Measurements from ENCODE around the gene ALDH3A1. TPM values are rescaled to one million over a fixed set of nuclear protein-coding genes. Genes with fewer than 3 reads are reported as not detected.

ALDH3A1 gene
- total RNA-seq, 2 experiments from 2014 or later = 0.14 TPM; not detected in 1

- no peak overlapping the region for H3K27ac Mint-ChIP-seq
- no peaks in the 10 kb centered on the region for H3K27me3 Mint-ChIP-seq
- no peak overlapping the region for H3K4me3 Mint-ChIP-seq
- DNase-seq = no peak
- no peaks in the 10 kb centered on the region for H3K9me3 Mint-ChIP-seq
- ChIA-PET POLR2A (no interaction called here), CTCF (interaction anchor here (0.6 kb wide), 1 partner anchor 69 kb away, joined by 3 read pairs; no protein-coding TSS in a partner anchor)
- intact Hi-C loops (cut with micrococcal nuclease) = no loop called here
- no peaks in the 10 kb centered on the region for H3K36me3 Mint-ChIP-seq
- H3K4me1 Mint-ChIP-seq (ENCODE audit: low read depth) = no peaks in the 10 kb centered on the region
These were observed 33.3 kb downstream of the ALDH3A1 start for GRCh38 chr17:19714542-19715411.

DNA sequence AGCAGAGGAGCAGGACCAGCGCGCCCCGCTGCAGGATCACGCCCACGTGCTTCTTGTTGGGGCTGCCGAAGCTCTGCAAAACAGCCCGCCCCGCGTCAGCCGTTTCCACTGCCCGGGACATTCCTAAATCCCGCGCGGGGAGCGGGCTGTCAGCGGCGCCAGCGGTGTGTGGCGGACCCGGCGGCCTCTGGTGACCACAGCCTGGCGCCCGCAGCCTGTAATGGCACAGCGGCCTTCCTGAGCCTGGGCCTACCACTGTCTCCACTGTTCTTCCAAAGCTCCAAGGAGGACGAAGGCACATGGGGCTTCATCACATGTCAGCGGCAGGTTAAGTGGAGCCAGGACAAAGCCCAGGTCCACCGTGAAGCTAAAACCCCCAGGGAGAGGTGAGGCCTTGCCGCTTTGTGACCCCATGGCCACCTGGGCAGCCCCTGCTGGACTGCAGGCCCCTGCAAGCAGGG is 34.2 kb downstream of the ALDH3A1 start:
- CTCF ChIA-PET = no interaction called here
- POLR2A ChIA-PET = no interaction called here
- no peak overlapping the region for H3K27ac Mint-ChIP-seq
- H3K36me3 Mint-ChIP-seq = no peaks in the 10 kb centered on the region
- DNase-seq = no peak
- intact Hi-C loops (cut with micrococcal nuclease) = no loop called here
- no peaks in the 10 kb centered on the region for H3K27me3 Mint-ChIP-seq
- no peak overlapping the region for H3K4me3 Mint-ChIP-seq
- H3K9me3 Mint-ChIP-seq = no peaks in the 10 kb centered on the region
- H3K4me1 Mint-ChIP-seq (ENCODE audit: low read depth) = no peaks in the 10 kb centered on the region

- Mint-ChIP-seq H3K36me3 (no peaks in the 10 kb centered on the region), H3K4me1 (ENCODE audit: low read depth) (no peaks in the 10 kb centered on the region), H3K27ac (no peak overlapping the region), H3K9me3 (no peaks in the 10 kb centered on the region), H3K27me3 (no peaks in the 10 kb centered on the region), H3K4me3 (no peak overlapping the region)
- POLR2A ChIA-PET = no interaction called here
- CTCF ChIA-PET = no interaction called here
- no peak for DNase-seq
- intact Hi-C loops (cut with micrococcal nuclease) = no loop called here
These were observed 34.6 kb downstream of the ALDH3A1 start for GRCh38 chr17:19713462-19713861.

GRCh38 chr17:19712436-19713004 is 35.6 kb downstream of the ALDH3A1 start:
- intact Hi-C loops (cut with micrococcal nuclease) = no loop called here
- CTCF ChIA-PET = no interaction called here
- H3K4me3 Mint-ChIP-seq = no peak overlapping the region
- H3K9me3 Mint-ChIP-seq = no peaks in the 10 kb centered on the region
- H3K27me3 Mint-ChIP-seq = no peaks in the 10 kb centered on the region
- no peaks in the 10 kb centered on the region for H3K4me1 Mint-ChIP-seq (ENCODE audit: low read depth)
- no peaks in the 10 kb centered on the region for H3K36me3 Mint-ChIP-seq
- POLR2A ChIA-PET = no interaction called here
- H3K27ac Mint-ChIP-seq = no peak overlapping the region
- no peak for DNase-seq

DNA sequence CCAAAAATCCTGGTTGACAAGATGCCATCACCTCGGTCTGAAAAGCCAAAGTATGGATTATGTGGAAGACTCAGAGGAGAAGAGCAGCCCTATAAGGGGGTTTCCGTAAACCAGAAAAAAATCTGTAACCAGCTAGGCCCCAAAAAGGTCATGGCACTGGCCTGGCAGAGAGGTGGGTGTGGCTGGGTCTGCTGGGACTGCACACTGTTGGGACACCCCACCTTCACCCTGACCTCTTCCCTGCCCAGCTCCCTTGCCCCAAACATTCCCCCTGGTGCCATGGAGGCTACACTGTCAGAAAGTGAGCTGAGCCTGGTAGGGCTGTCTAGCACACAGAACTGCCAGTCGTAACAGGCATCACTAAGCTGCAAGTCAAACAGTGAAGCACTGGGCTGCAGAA is 38.3 kb downstream of the ALDH3A1 start:
- H3K27ac Mint-ChIP-seq = no peak overlapping the region
- H3K4me3 Mint-ChIP-seq = no peak overlapping the region
- H3K9me3 Mint-ChIP-seq = no peaks in the 10 kb centered on the region
- POLR2A ChIA-PET = no interaction called here
- CTCF ChIA-PET = interaction anchor here (0.8 to 1.4 kb wide), 2 partner anchors 52 to 57 kb away, joined by 3 read pairs; no protein-coding TSS in a partner anchor
- no peaks in the 10 kb centered on the region for H3K36me3 Mint-ChIP-seq
- no peak for DNase-seq
- H3K4me1 Mint-ChIP-seq (ENCODE audit: low read depth) = no peaks in the 10 kb centered on the region
- intact Hi-C loops (cut with micrococcal nuclease) = no loop called here
- no peaks in the 10 kb centered on the region for H3K27me3 Mint-ChIP-seq

DNA sequence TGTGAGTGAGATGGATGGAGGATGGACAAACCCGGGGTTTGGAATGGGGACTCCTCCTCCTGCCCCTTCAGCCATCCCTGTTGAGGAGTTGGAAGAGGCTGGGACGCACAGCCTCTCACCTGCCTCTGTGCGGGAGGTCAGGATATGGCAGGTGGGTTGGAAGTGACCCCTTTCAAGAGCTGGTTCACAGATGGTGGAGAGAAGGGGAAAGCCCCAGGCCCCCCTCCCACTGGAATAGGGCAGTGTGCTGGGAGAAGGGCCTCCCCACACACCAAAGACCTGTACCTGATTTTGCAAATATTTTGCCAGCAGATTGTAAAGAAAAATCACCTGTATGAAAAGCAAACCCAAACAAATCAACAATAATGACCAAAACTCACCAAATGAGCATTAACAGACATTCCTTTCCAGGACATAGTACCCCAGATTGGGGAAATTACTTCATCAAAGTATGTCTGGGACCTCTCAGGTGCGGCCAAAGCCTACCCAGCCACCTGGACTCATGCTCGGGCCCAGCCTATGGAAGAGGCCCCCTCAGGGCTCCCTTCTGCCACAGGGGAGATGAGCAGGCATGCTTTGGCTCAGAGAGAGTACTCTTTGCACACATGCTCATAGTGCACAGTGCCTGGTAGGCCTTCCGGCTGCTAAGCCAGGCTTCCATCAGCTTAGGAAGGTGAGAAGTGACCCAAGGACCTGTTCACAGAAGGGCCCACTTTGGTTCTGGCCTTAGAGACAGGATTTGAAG is 39.5 kb downstream of the ALDH3A1 start:
- ChIA-PET CTCF (no interaction called here), POLR2A (no interaction called here)
- Mint-ChIP-seq H3K4me1 (ENCODE audit: low read depth) (no peaks in the 10 kb centered on the region), H3K27me3 (no peaks in the 10 kb centered on the region), H3K27ac (no peak overlapping the region), H3K36me3 (no peaks in the 10 kb centered on the region), H3K4me3 (no peak overlapping the region), H3K9me3 (no peaks in the 10 kb centered on the region)
- DNase-seq = no peak
- intact Hi-C loops (cut with micrococcal nuclease) = no loop called here

- ChIA-PET CTCF (interaction anchor here (1.6 kb wide), 1 partner anchor 37 kb away, joined by 4 read pairs; no protein-coding TSS in a partner anchor), POLR2A (no interaction called here)
- H3K9me3 Mint-ChIP-seq = no peaks in the 10 kb centered on the region
- no peaks in the 10 kb centered on the region for H3K27me3 Mint-ChIP-seq
- intact Hi-C loops (cut with micrococcal nuclease) = no loop called here
- no peaks in the 10 kb centered on the region for H3K36me3 Mint-ChIP-seq
- H3K4me3 Mint-ChIP-seq = no peak overlapping the region
- H3K4me1 Mint-ChIP-seq (ENCODE audit: low read depth) = no peaks in the 10 kb centered on the region
- no peak overlapping the region for H3K27ac Mint-ChIP-seq
- no peak for DNase-seq
These were observed 40.3 kb downstream of the ALDH3A1 start for GRCh38 chr17:19707728-19708221.

- no peaks in the 10 kb centered on the region for H3K4me1 Mint-ChIP-seq (ENCODE audit: low read depth)
- ChIA-PET CTCF (interaction anchor here (1.6 kb wide), 1 partner anchor 38 kb away, joined by 4 read pairs; no protein-coding TSS in a partner anchor), POLR2A (no interaction called here)
- H3K9me3 Mint-ChIP-seq = no peaks in the 10 kb centered on the region
- no peaks in the 10 kb centered on the region for H3K36me3 Mint-ChIP-seq
- H3K27me3 Mint-ChIP-seq = no peaks in the 10 kb centered on the region
- intact Hi-C loops (cut with micrococcal nuclease) = no loop called here
- DNase-seq = no peak
- H3K4me3 Mint-ChIP-seq = no peak overlapping the region
- H3K27ac Mint-ChIP-seq = no peak overlapping the region
These were observed 41.0 kb downstream of the ALDH3A1 start for GRCh38 chr17:19706791-19707727.

- no peak for DNase-seq
- no peak overlapping the region for H3K4me3 Mint-ChIP-seq
- ChIA-PET CTCF (interaction anchor here (1.6 kb wide), 1 partner anchor 39 kb away, joined by 4 read pairs; no protein-coding TSS in a partner anchor), POLR2A (no interaction called here)
- no peak overlapping the region for H3K27ac Mint-ChIP-seq
- H3K4me1 Mint-ChIP-seq (ENCODE audit: low read depth) = no peaks in the 10 kb centered on the region
- no peaks in the 10 kb centered on the region for H3K27me3 Mint-ChIP-seq
- H3K9me3 Mint-ChIP-seq = no peaks in the 10 kb centered on the region
- intact Hi-C loops (cut with micrococcal nuclease) = no loop called here
- H3K36me3 Mint-ChIP-seq = no peaks in the 10 kb centered on the region
These were observed 42.0 kb downstream of the ALDH3A1 start for GRCh38 chr17:19705771-19706770.

DNA sequence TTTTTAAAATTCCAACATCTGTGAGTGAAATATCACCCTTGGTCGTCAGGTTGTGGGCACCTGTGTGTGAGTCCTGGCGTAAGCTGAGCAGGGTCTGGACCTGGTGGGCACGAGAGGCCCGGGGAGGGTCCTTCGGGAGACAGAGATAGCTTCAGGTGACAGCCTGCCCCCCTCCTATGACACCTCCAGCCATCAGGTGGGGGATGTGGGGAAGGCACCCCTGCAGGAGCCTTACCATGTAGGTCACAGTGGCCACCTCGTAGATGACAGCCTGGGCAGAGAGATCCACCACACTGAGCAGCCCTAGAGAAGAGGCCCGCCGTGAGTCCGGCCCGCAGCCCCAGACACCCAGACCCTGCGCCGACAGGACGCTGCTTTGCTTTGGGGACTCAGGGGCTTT is 42.9 kb downstream of the ALDH3A1 start:
- Mint-ChIP-seq H3K4me1 (ENCODE audit: low read depth) (no peaks in the 10 kb centered on the region), H3K9me3 (no peaks in the 10 kb centered on the region), H3K36me3 (no peaks in the 10 kb centered on the region), H3K4me3 (no peak overlapping the region), H3K27me3 (no peaks in the 10 kb centered on the region), H3K27ac (no peak overlapping the region)
- CTCF ChIA-PET = no interaction called here
- POLR2A ChIA-PET = no interaction called here
- intact Hi-C loops (cut with micrococcal nuclease) = no loop called here
- no peak for DNase-seq

Data from activated CD4-positive, alpha-beta memory T cell treated with anti-CD3 and anti-CD28 coated beads for 36 hours (primary cell).